Calu3 (cell line): ENCODE results near the gene FHIT. TPM values are rescaled to one million over a fixed set of nuclear protein-coding genes. Genes with fewer than 3 reads are reported as not detected.

Experiments
- BruUV-seq: library from RNA; stranded (reverse); fragments of 400-500 nt; replicated peaks from 2 replicates; lab custom pipeline; 2021; lab: Mats Ljungman, UMichigan
- CTCF ChIA-PET: fragments of 300-600 bp; sonication (Branson Sonifier 250); formaldehyde crosslinking; loops from one replicate; lab custom pipeline; 2022; ENCODE audit warnings: antibody characterized with exemption; lab: Charles Lee
- DNase-seq: peaks from one replicate; pipeline ENCODE4 v3.0.0; 2022
- H3K27ac Mint-ChIP-seq: one replicate; pipeline ENCODE4 v1.8.0; 2022; ENCODE audit warnings: mixed read lengths; ENCODE audit not compliant: unreplicated experiment
- H3K27me3 Mint-ChIP-seq: one replicate; pipeline ENCODE4 v1.8.0; 2022; ENCODE audit warnings: mixed read lengths; ENCODE audit not compliant: unreplicated experiment
- H3K36me3 Mint-ChIP-seq: one replicate; pipeline ENCODE4 v1.8.0; 2022; ENCODE audit warnings: mild to moderate bottlenecking, moderate library complexity, mixed read lengths; ENCODE audit not compliant: insufficient read depth, unreplicated experiment
- H3K4me1 Mint-ChIP-seq: one replicate; pipeline ENCODE4 v1.8.0; 2022; ENCODE audit warnings: mild to moderate bottlenecking, low read depth, mixed read lengths; ENCODE audit not compliant: unreplicated experiment
- H3K4me3 Mint-ChIP-seq: one replicate; pipeline ENCODE4 v1.8.0; 2022; ENCODE audit warnings: mild to moderate bottlenecking, low read depth, moderate library complexity, mixed read lengths; ENCODE audit not compliant: unreplicated experiment
- H3K9me3 Mint-ChIP-seq: one replicate; pipeline ENCODE4 v1.8.0; 2022; ENCODE audit warnings: low read depth, mixed read lengths; ENCODE audit not compliant: unreplicated experiment
- CTCF ChIP-seq: fragments of 200-600 bp; IDR thresholded peaks from one replicate; pipeline ENCODE4 v1.8.0; 2022; ENCODE audit warnings: antibody characterized with exemption; ENCODE audit not compliant: unreplicated experiment
- intact Hi-C: fragments of 100-400 bp; cut with micrococcal nuclease; formaldehyde crosslinking; loops from one replicate; pipeline ENCODE4 v1.10.0; 2022; ENCODE audit not compliant: unreplicated experiment
- total RNA-seq: library from RNA; stranded (reverse); gene quantifications from 2 replicates; pipeline ENCODE4 v1.2.3, GENCODE V29; 2022

The FHIT gene
- total RNA-seq, 1 experiment from 2014 or later, result 6.2 TPM

DNA sequence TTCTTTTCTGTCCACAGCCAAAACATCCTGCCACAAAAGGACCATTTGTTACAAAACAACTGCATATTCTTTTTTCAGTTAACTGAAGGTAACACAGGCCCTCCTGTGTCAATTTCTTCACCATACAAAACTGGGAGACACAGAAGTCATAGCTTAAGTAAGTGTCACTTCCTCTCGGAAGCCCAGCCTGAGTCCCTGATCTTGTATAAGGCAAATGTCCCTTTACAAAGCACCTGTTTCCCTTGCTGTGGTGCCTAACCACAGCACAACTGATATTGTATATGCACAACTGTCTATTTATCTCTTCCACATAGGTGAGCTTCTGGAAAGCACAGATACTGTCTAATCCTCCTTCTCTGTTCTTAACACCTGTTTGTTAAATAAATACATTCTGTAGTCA, 293.7 kb downstream of the FHIT start:
- Mint-ChIP-seq H3K27me3 (no peaks in the 10 kb centered on the region), H3K9me3 (peaks cover 7% of the 10 kb centered on the region), H3K27ac (no peak overlapping the region), H3K36me3 (no peaks in the 10 kb centered on the region), H3K4me3 (no peak overlapping the region), H3K4me1 (no peaks in the 10 kb centered on the region)
- DNase-seq, result no peak
- no peak for TF ChIP-seq CTCF
- CTCF ChIA-PET, result no interaction called here
- BruUV-seq, result no TSS peak
- intact Hi-C loops, result no loop called here

GRCh38 chr3:60956729-60957128, 294.5 kb downstream of the FHIT start:
- H3K27me3 Mint-ChIP-seq, result no peaks in the 10 kb centered on the region
- CTCF ChIA-PET, result no interaction called here
- no peaks in the 10 kb centered on the region for H3K4me1 Mint-ChIP-seq
- no peak for DNase-seq
- no peak overlapping the region for H3K4me3 Mint-ChIP-seq
- no peaks in the 10 kb centered on the region for H3K36me3 Mint-ChIP-seq
- H3K9me3 Mint-ChIP-seq, result peaks cover 10% of the 10 kb centered on the region
- intact Hi-C loops, result no loop called here
- no peak overlapping the region for H3K27ac Mint-ChIP-seq
- no peak for TF ChIP-seq CTCF
- no TSS peak for BruUV-seq

DNA sequence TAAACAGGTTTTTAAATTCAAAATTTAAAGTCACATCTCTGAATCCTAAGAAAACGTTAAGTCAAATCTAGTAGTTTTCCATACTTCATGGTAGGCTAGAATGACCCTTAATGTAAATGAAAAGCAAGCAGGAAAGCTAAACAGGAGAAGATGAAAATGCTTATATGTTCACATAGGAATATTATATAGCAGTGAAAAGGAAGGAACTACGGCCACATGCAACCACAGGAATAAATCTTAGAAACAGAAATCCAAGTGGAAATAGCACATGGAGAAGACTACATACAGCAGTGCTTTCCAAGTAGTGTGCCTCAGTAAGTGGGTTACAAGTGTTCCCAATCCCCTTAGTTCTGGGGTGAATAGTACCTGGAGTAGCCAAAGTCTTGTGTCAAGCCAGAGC, 296.2 kb downstream of the FHIT start:
- Mint-ChIP-seq H3K27me3 (no peaks in the 10 kb centered on the region), H3K9me3 (peaks cover 10% of the 10 kb centered on the region), H3K36me3 (no peaks in the 10 kb centered on the region), H3K4me3 (no peak overlapping the region), H3K27ac (no peak overlapping the region), H3K4me1 (no peaks in the 10 kb centered on the region)
- CTCF ChIA-PET, result no interaction called here
- intact Hi-C loops, result no loop called here
- no peak for TF ChIP-seq CTCF
- DNase-seq, result no peak
- no TSS peak for BruUV-seq

- Mint-ChIP-seq H3K9me3 (peaks cover 5% of the 10 kb centered on the region), H3K27me3 (no peaks in the 10 kb centered on the region), H3K36me3 (no peaks in the 10 kb centered on the region), H3K4me1 (no peaks in the 10 kb centered on the region), H3K27ac (no peak overlapping the region), H3K4me3 (no peak overlapping the region)
- DNase-seq, result no peak
- intact Hi-C loops, result no loop called here
- CTCF ChIA-PET, result no interaction called here
- no peak for TF ChIP-seq CTCF
- BruUV-seq, result no TSS peak
These were observed 297.2 kb downstream of the FHIT start for GRCh38 chr3:60954048-60954447.

DNA sequence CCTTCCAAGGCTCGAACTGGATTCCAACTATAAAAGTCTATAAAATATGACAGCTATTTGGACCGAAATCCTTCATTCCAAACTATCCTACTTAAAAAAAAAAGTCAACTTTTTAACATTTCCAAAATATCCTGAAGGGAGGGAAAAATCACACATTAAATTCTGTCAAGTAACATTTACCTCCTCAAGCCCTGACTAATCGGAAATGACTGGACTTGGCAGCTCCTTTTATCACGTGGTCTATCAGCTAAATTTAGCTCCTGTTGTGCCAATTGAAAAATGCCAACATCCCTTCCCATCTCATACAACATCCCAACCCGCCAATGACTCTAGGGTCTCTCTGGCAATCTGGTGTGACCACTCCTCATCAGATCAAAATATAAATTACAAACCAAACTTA, 297.9 kb downstream of the FHIT start:
- Mint-ChIP-seq H3K4me3 (no peak overlapping the region), H3K27me3 (no peaks in the 10 kb centered on the region), H3K4me1 (no peaks in the 10 kb centered on the region), H3K27ac (no peak overlapping the region), H3K36me3 (no peaks in the 10 kb centered on the region), H3K9me3 (peaks cover 5% of the 10 kb centered on the region)
- CTCF ChIA-PET, result no interaction called here
- intact Hi-C loops, result no loop called here
- TF ChIP-seq CTCF, result no peak
- no peak for DNase-seq
- BruUV-seq, result no TSS peak
